Fibroblast of skin of scalp (primary cell): ENCODE measurements around the gene ZNF492.
A peak's percentile ranks its signal among the peaks of the same experiment; 100 is the strongest.
"Not testable (repeated sequence)": the region's sequence is repeated elsewhere in the genome, so short reads cannot be mapped to it uniquely, and the experiment has no call there.

Experiments
- DNase-seq: peaks from one replicate; pipeline ENCODE4 v3.0.0-alpha.2; 2013

Gene ZNF492

GRCh38 chr19:22617614-22618320 lies 16.4 kb upstream of the ZNF492 start:
- DNase-seq, result no peak

GRCh38 chr19:22619371-22619770 lies 14.8 kb upstream of the ZNF492 start:
- DNase-seq, result no peak

- no peak for DNase-seq
These were observed 14.2 kb upstream of the ZNF492 start for GRCh38 chr19:22619932-22620331.

- no peak for DNase-seq
These were observed 13.7 kb upstream of the ZNF492 start for GRCh38 chr19:22620401-22620800.

GRCh38 chr19:22620912-22621311 lies 13.2 kb upstream of the ZNF492 start:
- DNase-seq, result no peak

- no peak for DNase-seq
These were observed 12.1 kb upstream of the ZNF492 start for GRCh38 chr19:22622020-22622419.

- DNase-seq, result no peak
These were observed 11.0 kb upstream of the ZNF492 start for GRCh38 chr19:22622901-22623840.

- no peak for DNase-seq
These were observed 10.3 kb upstream of the ZNF492 start for GRCh38 chr19:22623841-22624221.

- DNase-seq, result no peak
These were observed 8.7 kb upstream of the ZNF492 start for GRCh38 chr19:22625266-22626035.

- DNase-seq, result no peak
These were observed 6.6 kb upstream of the ZNF492 start for GRCh38 chr19:22627526-22627925.

- DNase-seq, result no peak
These were observed 5.7 kb upstream of the ZNF492 start for GRCh38 chr19:22628401-22628800.

- peak; percentile 0 for DNase-seq
These were observed 315 bp downstream of the ZNF492 start for GRCh38 chr19:22634450-22634827.

GRCh38 chr19:22685493-22685892 lies 51.4 kb downstream of the ZNF492 start:
- not testable (repeated sequence) for DNase-seq

- DNase-seq, result not testable (repeated sequence)
These were observed 68.5 kb downstream of the ZNF492 start for GRCh38 chr19:22702661-22703060.

- not testable (repeated sequence) for DNase-seq
These were observed 69.0 kb downstream of the ZNF492 start for GRCh38 chr19:22703096-22703495.

GRCh38 chr19:22708983-22709382 lies 74.9 kb downstream of the ZNF492 start:
- DNase-seq, result no peak
